ENCODE measurements around the gene MANSC1. TPM values are rescaled to one million over a fixed set of nuclear protein-coding genes. Genes with fewer than 3 reads are reported as not detected.

MANSC1 gene
- total and polyA plus RNA-seq, 10 of the 15 experiments (the other 5 are each of a cell fraction or from before 2014, with no cell fraction given): 0.02 to 0.23 (median 0.11) TPM; not detected in 2

GRCh38 chr12:12353276-12353675 lies 3.2 kb upstream of the MANSC1 start:
- TF ChIP-seq ELK1 (IDR thresholded peaks at IDR 0.05; ENCODE audit: low read depth, low read length): no peak
- TF ChIP-seq KDM1A (IDR thresholded peaks at IDR 0.05; ENCODE audit: borderline replicate concordance): no peak
- TF ChIP-seq CBX3 (IDR thresholded peaks at IDR 0.05; ENCODE audit: borderline replicate concordance, low read depth): no peak
- TF ChIP-seq MLLT1 (IDR thresholded peaks at IDR 0.05): no peak
- TF ChIP-seq ZNF274 (IDR thresholded peaks at IDR 0.05; ENCODE audit: insufficient read depth, insufficient read length): no peak
- no peak for TF ChIP-seq BCL11A (IDR thresholded peaks at IDR 0.05; ENCODE audit: low read depth, low read length)
- TF ChIP-seq, protein P1, sequence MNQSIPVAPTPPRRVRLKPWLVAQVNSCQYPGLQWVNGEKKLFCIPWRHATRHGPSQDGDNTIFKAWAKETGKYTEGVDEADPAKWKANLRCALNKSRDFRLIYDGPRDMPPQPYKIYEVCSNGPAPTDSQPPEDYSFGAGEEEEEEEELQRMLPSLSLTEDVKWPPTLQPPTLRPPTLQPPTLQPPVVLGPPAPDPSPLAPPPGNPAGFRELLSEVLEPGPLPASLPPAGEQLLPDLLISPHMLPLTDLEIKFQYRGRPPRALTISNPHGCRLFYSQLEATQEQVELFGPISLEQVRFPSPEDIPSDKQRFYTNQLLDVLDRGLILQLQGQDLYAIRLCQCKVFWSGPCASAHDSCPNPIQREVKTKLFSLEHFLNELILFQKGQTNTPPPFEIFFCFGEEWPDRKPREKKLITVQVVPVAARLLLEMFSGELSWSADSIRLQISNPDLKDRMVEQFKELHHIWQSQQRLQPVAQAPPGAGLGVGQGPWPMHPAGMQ (IDR thresholded peaks at IDR 0.05; ENCODE audit: borderline replicate concordance): no peak
- TF ChIP-seq ETV6 (conservative IDR thresholded peaks at IDR 0.05 in 1 of 2, IDR thresholded peaks at IDR 0.05 in 1 of 2; ENCODE audit: borderline replicate concordance in 1 of 2, low read depth in 1 of 2): no peak
- TF ChIP-seq RB1 (IDR thresholded peaks at IDR 0.05; ENCODE audit: borderline replicate concordance): no peak
- no peak for TF ChIP-seq MAX (IDR thresholded peaks at IDR 0.05; ENCODE audit: low read depth, low read length)
- TF ChIP-seq JUND (IDR thresholded peaks at IDR 0.05; ENCODE audit: low read depth, low read length): no peak
- no peak for TF ChIP-seq NFXL1 (IDR thresholded peaks at IDR 0.05; ENCODE audit: borderline replicate concordance)
- TF ChIP-seq RELB (IDR thresholded peaks at IDR 0.05; ENCODE audit: low read depth): no peak
- H4K20me1 ChIP-seq (ENCODE audit: control insufficient read depth, insufficient read depth): no peaks in the 10 kb centered on the region
- H3K9me3 ChIP-seq (replicated peaks; ENCODE audit: control insufficient read depth, insufficient read depth, low read length): no peaks in the 10 kb centered on the region
- H3K4me1 ChIP-seq (ENCODE audit: control insufficient read depth, insufficient read depth, low read length): peaks cover 10% of the 10 kb centered on the region
- ChIA-PET SMC1A (ENCODE audit: uncharacterized antibody, unreplicated experiment) (no interaction called here), RAD21 (ENCODE audit: unreplicated experiment) (no interaction called here), POLR2A (no interaction called here), CTCF (interaction anchor here (1.4 kb wide), 1 partner anchor 18 kb away, joined by 4 read pairs; no protein-coding TSS in a partner anchor)
- no peak for DNase-seq (ENCODE audit: low read depth, low spot score)
- H3K79me2 ChIP-seq (ENCODE audit: control insufficient read depth, insufficient read depth, low read length): peaks cover 14% of the 10 kb centered on the region
- intact Hi-C loops (cut with micrococcal nuclease; ENCODE audit: unreplicated experiment) (no loop called here), in situ Hi-C loops (cut with MboI) (no loop called here)
- no peak overlapping the region for H3K27ac ChIP-seq (ENCODE audit: control insufficient read depth, insufficient read depth)
- WGBS (ENCODE audit: insufficient coverage, insufficient replicate concordance, low lambda C conversion rate, missing lambda C conversion rate): 41% methylated on average over 1 of the region's 1 CpG
- H3K9ac ChIP-seq (ENCODE audit: control insufficient read depth, insufficient read depth, low read length): no peak overlapping the region
- H3K4me3 ChIP-seq: no peak overlapping the region
- H3K27me3 ChIP-seq (replicated peaks in 1 of 2; ENCODE audit: control insufficient read depth in 2 of 2, insufficient read depth in 2 of 2, low read length in 1 of 2): peaks cover 0 to 3% of the 10 kb centered on the region in 2 experiments; a peak in 2 of 4 replicates
- no peak for FAIRE-seq
- H3K36me3 ChIP-seq (ENCODE audit: control insufficient read depth in 2 of 2, insufficient read depth in 2 of 2, low read length in 1 of 2): no peaks in the 10 kb centered on the region
- no peak overlapping the region for H3K4me2 ChIP-seq (ENCODE audit: control insufficient read depth, insufficient read depth)
- no TSS peak for BruUV-seq (replicated peaks)
- no peak for ATAC-seq
- H2AFZ ChIP-seq (ENCODE audit: control insufficient read depth, low read depth, low read length): no peak overlapping the region

All from GM12878 (cell line).